Left lung (tissue), 10 donors: ENCODE data around the gene YIPF4. TPM values are rescaled to one million over a fixed set of nuclear protein-coding genes. Genes with fewer than 3 reads are reported as not detected.

ENCODE experiments used
- ATAC-seq: fragments of 200-7000 bp; cut with Tn5 transposase; one replicate; pipeline ENCODE4 v1.9.1; 2020; ENCODE audit warnings: moderate library complexity
- DNase-seq, 4 donors: peaks; one replicate each; pipeline ENCODE4 v3.0.0-alpha.2; 2013 to 2020
- H3K27ac ChIP-seq, 2 donors: fragments of 200-600 bp; sonication (generic) in 1 of 2; one replicate each; pipeline versions ENCODE4 v1.5.0 to v1.8.0; 2020 to 2021
- H3K27me3 ChIP-seq, 2 donors: fragments of 200-600 bp; sonication (generic) in 1 of 2; one replicate each; pipeline versions ENCODE4 v1.5.0 to v1.8.0; 2020 to 2021
- H3K36me3 ChIP-seq, 2 donors: fragments of 200-600 bp; sonication (generic) in 1 of 2; one replicate each; pipeline versions ENCODE4 v1.5.0 to v1.8.0; 2020 to 2021
- H3K4me1 ChIP-seq, 2 donors: fragments of 200-600 bp; one replicate each; pipeline ENCODE4 v1.8.0; 2021
- H3K4me3 ChIP-seq, 2 donors: fragments of 200-600 bp; sonication (generic) in 1 of 2; one replicate each; pipeline versions ENCODE4 v1.5.0 to v1.8.0; 2020 to 2021; ENCODE audit warnings: mild to moderate bottlenecking in 1 of 2
- H3K9me3 ChIP-seq, 2 donors: fragments of 200-600 bp; sonication (generic) in 1 of 2; one replicate each; pipeline versions ENCODE4 v1.5.0 to v1.8.0; 2020 to 2021
- CTCF ChIP-seq, 2 donors: fragments of 200-600 bp; sonication (generic) in 1 of 2; IDR thresholded peaks; one replicate each; pipeline versions ENCODE4 v1.5.0 to v1.8.0; 2021; ENCODE audit warnings: antibody characterized with exemption in 2 of 2
- intact Hi-C, 2 donors: fragments of 100-400 bp; cut with DNase I; formaldehyde crosslinking; loops; one replicate each; pipeline versions ENCODE4 v1.11.2 to v1.14.2; 2022
- polyA plus RNA-seq, 6 donors: library from polyadenylated mRNA; unstranded; fragments of 120-200 nt; gene quantifications; one replicate each; pipeline ENCODE4 v1.2.1, GENCODE V29; 2013; ENCODE audit not compliant: insufficient read length in 6 of 6
- total RNA-seq, 2 donors: library from RNA; stranded (reverse); fragmentation: NEBNext Ultra II Directional; extraction: Animal tissue kit (Norgen Biotek cat#: 25700); gene quantifications; one replicate each; pipeline ENCODE4 v1.2.1, GENCODE V29; 2021
- donor health status: DM: no; HTN: yes; CAD: no.
- donor health status: DM: no; HTN: no; CAD: no.

Gene YIPF4
- total and polyA plus RNA-seq, 8 donors, result 50.5 to 68.1 (median 56.2) TPM

GRCh38 chr2:32277363-32277673 is 386 bp upstream of the YIPF4 start:
- peaks cover 3 to 36% of the 10 kb centered on the region in 2 donors for H3K4me1 ChIP-seq
- intact Hi-C loops, result no loop called here
- H3K27me3 ChIP-seq, result no peaks in the 10 kb centered on the region
- no peaks in the 10 kb centered on the region for H3K9me3 ChIP-seq
- no peak for TF ChIP-seq CTCF (IDR thresholded peaks at IDR 0.05)
- H3K27ac ChIP-seq, result peak overlapping the region; percentile 79 to 91
- no peak for ATAC-seq
- H3K4me3 ChIP-seq, result peak overlapping the region; percentile 99 to 100
- no peak for DNase-seq
- H3K36me3 ChIP-seq, result peaks cover 0 to 7% of the 10 kb centered on the region in 2 donors

- Histone ChIP-seq H3K9me3 (no peaks in the 10 kb centered on the region), H3K27me3 (no peaks in the 10 kb centered on the region), H3K27ac (peak overlapping the region; percentile 79 to 91), H3K36me3 (peaks cover 0 to 14% of the 10 kb centered on the region in 2 donors), H3K4me3 (peak overlapping the region; percentile 99 to 100), H3K4me1 (peaks cover 3 to 43% of the 10 kb centered on the region in 2 donors)
- DNase-seq (peak in 1 of 4 donors; percentile 3), ATAC-seq (no peak)
- TF ChIP-seq CTCF (IDR thresholded peaks at IDR 0.05), result no peak
- intact Hi-C loops, result no loop called here
Observed at GRCh38 chr2:32278478-32278853, 762 bp downstream of the YIPF4 start.

GRCh38 chr2:32284321-32284720 is 6.6 kb downstream of the YIPF4 start:
- intact Hi-C loops, result no loop called here
- peaks cover 0 to 19% of the 10 kb centered on the region in 2 donors for H3K36me3 ChIP-seq
- peaks cover 8 to 61% of the 10 kb centered on the region in 2 donors for H3K4me1 ChIP-seq
- peak overlapping the region in 1 of 2 donors; percentile 55 for H3K27ac ChIP-seq
- H3K9me3 ChIP-seq, result no peaks in the 10 kb centered on the region
- TF ChIP-seq CTCF (IDR thresholded peaks at IDR 0.05), result no peak
- H3K27me3 ChIP-seq, result no peaks in the 10 kb centered on the region
- ATAC-seq (peak; percentile 50), DNase-seq (no peak)
- H3K4me3 ChIP-seq, result no peak overlapping the region

- TF ChIP-seq CTCF (IDR thresholded peaks at IDR 0.05), result no peak
- intact Hi-C loops, result no loop called here
- Histone ChIP-seq H3K36me3 (peaks cover 0 to 27% of the 10 kb centered on the region in 2 donors), H3K4me3 (no peak overlapping the region), H3K27ac (peak overlapping the region; percentile 14 to 83), H3K4me1 (peaks cover 13 to 34% of the 10 kb centered on the region in 2 donors), H3K9me3 (no peaks in the 10 kb centered on the region), H3K27me3 (no peaks in the 10 kb centered on the region)
- ATAC-seq, result peak; percentile 79
- no peak for DNase-seq
Observed at GRCh38 chr2:32289165-32289999, 11.7 kb downstream of the YIPF4 start.

GRCh38 chr2:32290000-32290339 is 12.3 kb downstream of the YIPF4 start:
- intact Hi-C loops, result no loop called here
- no peak for TF ChIP-seq CTCF (IDR thresholded peaks at IDR 0.05)
- DNase-seq (no peak), ATAC-seq (no peak)
- peak overlapping the region in 1 of 2 donors; percentile 83 for H3K27ac ChIP-seq
- no peak overlapping the region for H3K4me3 ChIP-seq
- peaks cover 13 to 28% of the 10 kb centered on the region in 2 donors for H3K4me1 ChIP-seq
- peaks cover 0 to 25% of the 10 kb centered on the region in 2 donors for H3K36me3 ChIP-seq
- H3K27me3 ChIP-seq, result no peaks in the 10 kb centered on the region
- no peaks in the 10 kb centered on the region for H3K9me3 ChIP-seq
